Measurements from ENCODE around the gene CNTNAP2.

DNA sequence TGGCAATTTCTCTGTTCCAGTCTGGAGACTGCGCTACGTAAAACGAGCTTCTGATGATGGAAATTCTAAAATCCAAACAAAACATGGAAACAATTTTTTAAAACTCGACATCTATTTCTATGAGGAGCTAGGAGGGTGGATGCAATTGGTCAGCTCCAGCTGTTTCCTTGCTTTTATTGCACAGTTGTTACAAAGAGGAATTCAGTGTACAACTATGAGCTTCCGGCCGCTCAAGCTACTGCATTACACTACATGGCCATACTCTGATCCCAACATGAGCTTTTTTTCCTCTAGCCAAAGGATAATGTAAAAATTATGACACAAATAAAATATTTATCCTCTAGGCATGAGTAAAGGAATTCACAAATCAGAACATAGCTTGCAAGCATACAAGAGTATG lies 2070.9 kb downstream of the CNTNAP2 start:
- TF ChIP-seq, protein P1, sequence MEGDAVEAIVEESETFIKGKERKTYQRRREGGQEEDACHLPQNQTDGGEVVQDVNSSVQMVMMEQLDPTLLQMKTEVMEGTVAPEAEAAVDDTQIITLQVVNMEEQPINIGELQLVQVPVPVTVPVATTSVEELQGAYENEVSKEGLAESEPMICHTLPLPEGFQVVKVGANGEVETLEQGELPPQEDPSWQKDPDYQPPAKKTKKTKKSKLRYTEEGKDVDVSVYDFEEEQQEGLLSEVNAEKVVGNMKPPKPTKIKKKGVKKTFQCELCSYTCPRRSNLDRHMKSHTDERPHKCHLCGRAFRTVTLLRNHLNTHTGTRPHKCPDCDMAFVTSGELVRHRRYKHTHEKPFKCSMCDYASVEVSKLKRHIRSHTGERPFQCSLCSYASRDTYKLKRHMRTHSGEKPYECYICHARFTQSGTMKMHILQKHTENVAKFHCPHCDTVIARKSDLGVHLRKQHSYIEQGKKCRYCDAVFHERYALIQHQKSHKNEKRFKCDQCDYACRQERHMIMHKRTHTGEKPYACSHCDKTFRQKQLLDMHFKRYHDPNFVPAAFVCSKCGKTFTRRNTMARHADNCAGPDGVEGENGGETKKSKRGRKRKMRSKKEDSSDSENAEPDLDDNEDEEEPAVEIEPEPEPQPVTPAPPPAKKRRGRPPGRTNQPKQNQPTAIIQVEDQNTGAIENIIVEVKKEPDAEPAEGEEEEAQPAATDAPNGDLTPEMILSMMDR (conservative IDR thresholded peaks at IDR 0.05 in 1 of 2, IDR thresholded peaks at IDR 0.05 in 1 of 2; ENCODE audit: low read depth in 1 of 2, low read length in 2 of 2), result no peak
- TF ChIP-seq EZH2 (IDR thresholded peaks at IDR 0.05; ENCODE audit: low read length, missing control alignments), result no peak

Measured in fibroblast of lung (primary cell).